Bronchial epithelial cell (primary cell): ENCODE results near the gene APOL4. TPM values are rescaled to one million over a fixed set of nuclear protein-coding genes. Genes with fewer than 3 reads are reported as not detected.

Source experiments
- DNase-seq: peaks from one replicate; pipeline ENCODE4 v3.0.0-alpha.2; 2010; ENCODE audit warnings: low read depth
- FAIRE-seq: peaks from 2 replicates; lab custom pipeline; 2011; peaks lifted over from hg19 to GRCh38; lab: Jason Lieb, UNC
- H3K27me3 ChIP-seq: 2 replicates; pipeline ENCODE4 v1.5.1; 2011; ENCODE audit warnings: low read length; ENCODE audit not compliant: control insufficient read depth, insufficient read depth
- H3K36me3 ChIP-seq: 2 replicates; pipeline ENCODE4 v1.5.1; 2011; ENCODE audit warnings: low read length; ENCODE audit not compliant: control insufficient read depth, insufficient read depth
- H3K4me3 ChIP-seq: 2 replicates; pipeline ENCODE4 v1.5.1; 2011; ENCODE audit warnings: mild to moderate bottlenecking, low read depth, low read length, control low read depth
- total RNA-seq: library from RNA; depleted of rRNA; stranded (reverse); fragments of >200 nt; gene quantifications from 2 replicates; pipeline ENCODE4 v1.2.1, GENCODE V29; 2014
- TF ChIP-seq, protein P1 (sequence below): IDR thresholded peaks from 2 replicates; pipeline ENCODE4 v1.5.1; 2011; ENCODE audit warnings: mild to moderate bottlenecking, moderate library complexity, low read length, control low read depth, inconsistent platforms; ENCODE audit not compliant: insufficient read depth, severe bottlenecking

The APOL4 gene
- total RNA-seq, 1 donor from 2014 or later = under 0.01 TPM

DNA sequence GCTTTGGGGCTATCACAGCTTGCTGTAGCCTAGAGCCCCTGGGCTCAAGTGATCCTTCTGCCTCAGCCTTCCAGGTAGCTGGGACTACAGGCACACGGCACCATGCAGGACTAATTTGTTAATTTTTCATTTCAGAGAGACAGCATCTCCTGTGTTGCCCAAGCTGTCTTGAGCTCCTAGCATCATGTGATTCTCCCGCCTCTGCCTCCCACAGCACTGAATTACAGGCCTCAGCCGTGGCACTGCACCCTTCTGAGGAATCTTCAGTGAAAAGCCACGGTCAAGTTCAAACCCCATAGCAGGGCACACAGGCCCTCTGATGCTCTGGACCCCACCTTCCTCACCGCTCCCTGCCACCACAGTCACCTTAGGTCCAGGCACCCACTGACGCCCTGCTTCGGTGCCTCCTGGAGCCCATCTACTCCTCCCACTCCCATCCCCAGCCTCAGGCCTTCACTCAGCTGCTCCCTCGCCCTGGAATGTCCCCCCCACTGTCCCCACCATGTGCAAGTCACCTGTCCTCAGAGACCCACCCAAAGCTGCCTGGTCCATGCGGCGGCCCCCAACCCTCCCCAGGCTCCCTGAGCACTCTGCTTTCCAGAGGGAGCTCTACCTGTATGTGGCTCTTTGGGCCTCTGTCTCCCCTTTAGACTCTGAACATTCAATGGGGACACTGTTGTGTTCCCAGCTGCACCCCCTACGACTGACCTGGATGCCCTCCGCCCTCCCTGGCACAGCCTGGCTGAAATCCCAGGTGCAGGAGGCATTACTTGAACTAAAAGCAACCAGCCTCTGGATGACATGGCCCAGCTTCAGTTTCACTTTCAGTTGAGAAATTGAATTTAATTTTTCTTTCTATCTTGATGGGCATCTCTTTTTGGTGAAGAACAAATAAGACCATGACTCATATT is 36.1 kb upstream of the APOL4 start:
- H3K4me3 ChIP-seq = no peak overlapping the region
- no peaks in the 10 kb centered on the region for H3K27me3 ChIP-seq
- no peak for FAIRE-seq
- peaks cover 4% of the 10 kb centered on the region for H3K36me3 ChIP-seq
- no peak for DNase-seq
- TF ChIP-seq, protein P1, sequence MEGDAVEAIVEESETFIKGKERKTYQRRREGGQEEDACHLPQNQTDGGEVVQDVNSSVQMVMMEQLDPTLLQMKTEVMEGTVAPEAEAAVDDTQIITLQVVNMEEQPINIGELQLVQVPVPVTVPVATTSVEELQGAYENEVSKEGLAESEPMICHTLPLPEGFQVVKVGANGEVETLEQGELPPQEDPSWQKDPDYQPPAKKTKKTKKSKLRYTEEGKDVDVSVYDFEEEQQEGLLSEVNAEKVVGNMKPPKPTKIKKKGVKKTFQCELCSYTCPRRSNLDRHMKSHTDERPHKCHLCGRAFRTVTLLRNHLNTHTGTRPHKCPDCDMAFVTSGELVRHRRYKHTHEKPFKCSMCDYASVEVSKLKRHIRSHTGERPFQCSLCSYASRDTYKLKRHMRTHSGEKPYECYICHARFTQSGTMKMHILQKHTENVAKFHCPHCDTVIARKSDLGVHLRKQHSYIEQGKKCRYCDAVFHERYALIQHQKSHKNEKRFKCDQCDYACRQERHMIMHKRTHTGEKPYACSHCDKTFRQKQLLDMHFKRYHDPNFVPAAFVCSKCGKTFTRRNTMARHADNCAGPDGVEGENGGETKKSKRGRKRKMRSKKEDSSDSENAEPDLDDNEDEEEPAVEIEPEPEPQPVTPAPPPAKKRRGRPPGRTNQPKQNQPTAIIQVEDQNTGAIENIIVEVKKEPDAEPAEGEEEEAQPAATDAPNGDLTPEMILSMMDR = no peak

DNA sequence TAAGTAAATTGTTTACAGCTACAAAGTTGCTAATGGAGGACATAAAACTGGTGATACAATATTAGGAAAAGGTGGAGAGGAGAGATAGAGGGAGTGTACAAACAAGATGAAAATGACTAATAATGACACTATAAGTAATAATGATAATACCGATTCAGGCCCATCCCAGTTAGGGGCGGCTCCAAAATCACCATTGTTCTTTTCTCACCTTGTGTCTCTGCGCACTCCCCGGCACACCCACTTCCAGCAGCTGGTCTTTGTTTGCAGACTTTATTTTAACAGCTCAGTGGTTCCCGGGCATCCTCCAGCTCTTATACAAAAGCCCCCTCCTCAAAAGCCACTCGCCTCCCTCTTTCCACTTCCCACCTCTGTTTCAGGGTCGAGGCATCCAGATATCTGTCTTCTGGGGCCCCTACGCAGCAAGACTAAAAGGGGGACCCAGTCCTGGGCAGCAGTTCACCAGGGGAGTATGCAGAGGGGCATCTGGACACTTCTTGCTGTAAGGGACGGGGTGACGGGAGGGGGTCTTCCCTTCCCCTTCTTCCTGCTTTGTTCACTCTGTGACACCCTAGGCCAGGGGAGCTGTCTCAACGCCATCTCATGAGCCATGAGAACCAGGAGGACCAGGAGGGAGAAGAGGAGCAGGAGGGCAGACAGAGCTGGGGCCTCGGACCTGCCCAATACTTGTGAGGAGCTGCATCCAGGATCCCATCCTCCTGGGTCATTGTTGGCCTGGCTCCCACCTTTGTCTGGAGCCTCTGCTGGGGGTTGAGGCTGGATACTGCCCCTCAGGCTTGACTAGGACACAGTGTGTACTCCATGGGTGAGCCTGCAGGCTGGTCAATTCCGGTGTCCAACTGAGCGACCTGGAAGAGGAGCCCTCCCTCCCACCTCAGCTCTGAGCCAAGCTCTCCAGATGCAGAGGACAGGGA is 35.0 kb upstream of the APOL4 start:
- FAIRE-seq (no peak), DNase-seq (peak; percentile 21)
- no peaks in the 10 kb centered on the region for H3K27me3 ChIP-seq
- TF ChIP-seq, protein P1 = no peak
- H3K36me3 ChIP-seq = peaks cover 10% of the 10 kb centered on the region
- H3K4me3 ChIP-seq = no peak overlapping the region

DNA sequence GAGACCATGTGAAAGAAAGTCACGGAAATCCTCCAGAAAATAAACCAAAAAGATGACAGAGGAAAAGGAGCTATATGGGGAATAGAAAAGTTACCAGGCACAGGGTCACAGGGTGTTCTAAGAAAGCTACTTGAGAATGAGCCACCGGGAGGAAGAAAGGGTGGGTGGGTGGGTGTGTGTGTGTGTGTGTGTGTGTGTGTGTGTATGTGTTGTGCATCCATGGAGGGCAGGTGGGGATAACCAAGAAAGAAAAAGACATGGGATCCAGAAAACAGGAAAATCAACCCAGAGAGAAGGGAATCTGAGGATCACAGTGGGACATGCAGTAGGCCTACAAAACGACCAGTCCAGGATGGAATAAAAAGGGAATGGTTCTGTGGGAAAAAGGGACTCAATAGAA is 34.0 kb upstream of the APOL4 start:
- no peak overlapping the region for H3K4me3 ChIP-seq
- peaks cover 10% of the 10 kb centered on the region for H3K36me3 ChIP-seq
- FAIRE-seq = no peak
- TF ChIP-seq, protein P1 = no peak
- no peaks in the 10 kb centered on the region for H3K27me3 ChIP-seq
- no peak for DNase-seq

DNA sequence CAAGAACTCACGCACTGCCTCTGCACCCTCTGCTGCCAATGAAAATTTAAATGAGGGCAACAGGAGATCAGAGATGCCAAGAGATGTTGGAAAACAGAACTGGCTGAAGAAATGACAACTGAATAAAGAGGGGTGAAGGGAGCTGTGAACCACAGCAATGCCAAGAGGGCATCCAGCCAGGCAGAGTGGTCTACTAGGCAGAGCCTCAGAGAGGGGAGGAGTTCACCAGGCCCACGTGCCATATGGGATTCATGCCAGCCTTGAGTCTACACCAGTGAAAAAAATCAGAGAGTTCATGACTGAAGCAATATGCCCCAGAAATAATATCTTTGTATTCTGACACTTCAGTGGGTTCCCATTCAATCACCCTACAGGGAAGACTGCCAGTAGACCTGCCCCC is 33.3 kb upstream of the APOL4 start:
- FAIRE-seq = no peak
- no peak overlapping the region for H3K4me3 ChIP-seq
- TF ChIP-seq, protein P1 = no peak
- no peaks in the 10 kb centered on the region for H3K27me3 ChIP-seq
- DNase-seq = no peak
- H3K36me3 ChIP-seq = peaks cover 10% of the 10 kb centered on the region

DNA sequence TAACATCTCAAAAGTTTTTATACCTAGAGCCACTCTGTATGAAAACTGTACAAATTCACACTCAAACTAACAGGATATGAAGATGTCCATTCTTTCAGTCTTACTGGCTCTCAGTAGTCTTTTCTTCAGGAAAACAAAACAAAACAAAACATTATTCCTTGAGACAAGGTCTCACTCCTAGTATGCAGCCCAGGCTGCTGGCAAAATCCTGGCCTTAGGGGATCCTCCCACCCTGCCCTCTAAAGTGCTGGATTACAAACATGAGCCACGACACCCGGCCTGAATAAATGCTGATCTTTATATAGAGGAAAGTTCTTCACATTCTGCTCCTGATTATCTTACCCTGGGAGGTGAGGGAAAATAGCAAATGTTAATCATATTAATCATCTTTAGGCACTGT is 32.6 kb upstream of the APOL4 start:
- TF ChIP-seq, protein P1 = no peak
- DNase-seq = no peak
- peaks cover 10% of the 10 kb centered on the region for H3K36me3 ChIP-seq
- H3K4me3 ChIP-seq = no peak overlapping the region
- H3K27me3 ChIP-seq = no peaks in the 10 kb centered on the region
- no peak for FAIRE-seq
